Measurements from ENCODE around the gene ZNF423. TPM values are rescaled to one million over a fixed set of nuclear protein-coding genes. Genes with fewer than 3 reads are reported as not detected.

The ZNF423 gene
- total RNA-seq, 1 donor from 2014 or later: 10.6 TPM

DNA sequence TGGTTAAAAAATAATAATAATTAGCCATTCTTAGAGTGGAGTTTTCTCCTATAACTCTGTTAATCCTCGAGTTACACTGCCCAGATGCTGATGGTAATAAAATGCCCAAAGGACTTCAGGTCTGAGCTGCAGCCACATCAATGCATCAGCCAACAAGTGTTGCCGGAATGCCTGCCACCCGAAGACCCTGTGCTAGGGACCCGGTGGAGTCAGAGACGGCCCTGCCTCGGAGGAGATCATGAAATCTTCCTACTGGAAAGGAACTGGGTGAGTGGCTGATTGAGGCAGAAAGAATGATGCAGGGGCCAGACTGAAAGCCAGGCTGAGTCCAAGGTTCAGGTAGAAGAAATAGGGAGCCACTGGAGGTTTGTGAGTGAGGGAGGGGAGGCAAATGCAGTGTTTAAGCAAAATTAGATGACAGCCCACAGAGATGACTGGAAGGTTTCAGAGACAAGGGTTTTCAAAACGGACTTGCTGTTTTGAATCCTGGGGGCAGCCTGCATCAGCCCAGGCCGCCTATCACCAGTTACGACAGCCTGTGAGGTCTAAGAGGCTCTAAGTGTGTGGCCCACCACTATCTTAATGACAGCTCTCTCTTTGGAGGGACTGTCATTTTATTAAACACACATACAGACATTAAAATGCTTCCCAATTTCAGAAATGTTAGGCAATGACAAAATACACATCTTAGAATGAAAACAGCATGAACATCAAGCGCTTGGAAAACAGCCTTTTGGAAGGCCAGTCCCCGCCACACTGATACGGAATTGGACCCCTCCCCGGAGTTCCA lies 100.0 kb downstream of the ZNF423 start:
- DNase-seq (ENCODE audit: low read depth) (no peak), FAIRE-seq (no peak)
- Mint-ChIP-seq H3K4me3 (ENCODE audit: unreplicated experiment) (peak overlapping the region; percentile 34), H3K27me3 (ENCODE audit: low read depth, unreplicated experiment) (no peaks in the 10 kb centered on the region), H3K4me1 (ENCODE audit: low read depth, unreplicated experiment) (peaks cover 35% of the 10 kb centered on the region), H3K27ac (ENCODE audit: unreplicated experiment) (peak overlapping the region; percentile 88), H3K36me3 (ENCODE audit: low read depth, unreplicated experiment) (no peaks in the 10 kb centered on the region), H3K9me3 (ENCODE audit: unreplicated experiment) (peaks cover 2% of the 10 kb centered on the region)
- H3K9ac ChIP-seq (ENCODE audit: low read length): peak overlapping the region; percentile 77
- no peak overlapping the region for H2AFZ ChIP-seq (ENCODE audit: low read depth, low read length)
- no peaks in the 10 kb centered on the region for H3K79me2 ChIP-seq (ENCODE audit: insufficient read depth, low read length)
- H3K4me1 ChIP-seq (ENCODE audit: insufficient read depth, low read length): peaks cover 33% of the 10 kb centered on the region
- no peaks in the 10 kb centered on the region for H4K20me1 ChIP-seq (ENCODE audit: insufficient read depth, low read length)
- peak overlapping the region; percentile 92 for H3K4me2 ChIP-seq (ENCODE audit: low read length)
- no peak overlapping the region for H3K27ac ChIP-seq (ENCODE audit: low read depth, low read length)
- H3K9me3 ChIP-seq (ENCODE audit: insufficient read depth, low read depth, low read length): no peaks in the 10 kb centered on the region
- no peaks in the 10 kb centered on the region for H3K27me3 ChIP-seq (ENCODE audit: insufficient read depth, low read length)
- TF ChIP-seq, protein P1, sequence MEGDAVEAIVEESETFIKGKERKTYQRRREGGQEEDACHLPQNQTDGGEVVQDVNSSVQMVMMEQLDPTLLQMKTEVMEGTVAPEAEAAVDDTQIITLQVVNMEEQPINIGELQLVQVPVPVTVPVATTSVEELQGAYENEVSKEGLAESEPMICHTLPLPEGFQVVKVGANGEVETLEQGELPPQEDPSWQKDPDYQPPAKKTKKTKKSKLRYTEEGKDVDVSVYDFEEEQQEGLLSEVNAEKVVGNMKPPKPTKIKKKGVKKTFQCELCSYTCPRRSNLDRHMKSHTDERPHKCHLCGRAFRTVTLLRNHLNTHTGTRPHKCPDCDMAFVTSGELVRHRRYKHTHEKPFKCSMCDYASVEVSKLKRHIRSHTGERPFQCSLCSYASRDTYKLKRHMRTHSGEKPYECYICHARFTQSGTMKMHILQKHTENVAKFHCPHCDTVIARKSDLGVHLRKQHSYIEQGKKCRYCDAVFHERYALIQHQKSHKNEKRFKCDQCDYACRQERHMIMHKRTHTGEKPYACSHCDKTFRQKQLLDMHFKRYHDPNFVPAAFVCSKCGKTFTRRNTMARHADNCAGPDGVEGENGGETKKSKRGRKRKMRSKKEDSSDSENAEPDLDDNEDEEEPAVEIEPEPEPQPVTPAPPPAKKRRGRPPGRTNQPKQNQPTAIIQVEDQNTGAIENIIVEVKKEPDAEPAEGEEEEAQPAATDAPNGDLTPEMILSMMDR (IDR thresholded peaks at IDR 0.05; ENCODE audit: insufficient read depth, low read depth, low read length): no peak
- no peak for TF ChIP-seq EZH2 (IDR thresholded peaks at IDR 0.05; ENCODE audit: insufficient read depth, low read length)
- peak overlapping the region; percentile 59 for H3K4me3 ChIP-seq (ENCODE audit: insufficient read depth, low read depth, low read length)
- no peaks in the 10 kb centered on the region for H3K36me3 ChIP-seq (ENCODE audit: insufficient read depth, low read length)

DNA sequence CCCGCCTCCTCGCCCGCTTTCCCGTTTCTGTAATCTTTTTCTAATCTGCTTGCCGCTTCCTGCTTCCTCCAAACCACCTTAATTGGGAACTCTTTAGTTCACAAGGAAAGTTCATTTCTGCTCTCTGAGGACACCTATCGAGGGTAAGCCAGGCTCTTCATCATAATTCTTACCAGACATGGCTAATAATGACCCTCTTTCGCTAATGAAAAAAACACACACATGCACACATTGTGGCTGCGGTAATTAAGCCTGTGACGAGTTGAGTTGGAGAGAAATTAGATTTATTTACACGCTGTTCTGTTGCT lies 100.6 kb downstream of the ZNF423 start:
- Histone ChIP-seq H3K4me3 (ENCODE audit: insufficient read depth, low read depth, low read length) (peak overlapping the region; percentile 59), H3K27ac (ENCODE audit: low read depth, low read length) (peak overlapping the region; percentile 57), H3K4me2 (ENCODE audit: low read length) (peak overlapping the region; percentile 92), H2AFZ (ENCODE audit: low read depth, low read length) (peak overlapping the region; percentile 82), H3K36me3 (ENCODE audit: insufficient read depth, low read length) (no peaks in the 10 kb centered on the region), H3K4me1 (ENCODE audit: insufficient read depth, low read length) (peaks cover 37% of the 10 kb centered on the region), H3K9me3 (ENCODE audit: insufficient read depth, low read depth, low read length) (no peaks in the 10 kb centered on the region), H3K27me3 (ENCODE audit: insufficient read depth, low read length) (no peaks in the 10 kb centered on the region), H3K79me2 (ENCODE audit: insufficient read depth, low read length) (no peaks in the 10 kb centered on the region), H3K9ac (ENCODE audit: low read length) (peak overlapping the region; percentile 77), H4K20me1 (ENCODE audit: insufficient read depth, low read length) (no peaks in the 10 kb centered on the region)
- FAIRE-seq: peak; percentile 34
- TF ChIP-seq EZH2 (IDR thresholded peaks at IDR 0.05; ENCODE audit: insufficient read depth, low read length): no peak
- TF ChIP-seq, protein P1 (IDR thresholded peaks at IDR 0.05; ENCODE audit: insufficient read depth, low read depth, low read length): peak; percentile 52
- peak overlapping the region; percentile 88 for H3K27ac Mint-ChIP-seq (ENCODE audit: unreplicated experiment)
- H3K36me3 Mint-ChIP-seq (ENCODE audit: low read depth, unreplicated experiment): no peaks in the 10 kb centered on the region
- no peaks in the 10 kb centered on the region for H3K9me3 Mint-ChIP-seq (ENCODE audit: unreplicated experiment)
- H3K27me3 Mint-ChIP-seq (ENCODE audit: low read depth, unreplicated experiment): no peaks in the 10 kb centered on the region
- H3K4me3 Mint-ChIP-seq (ENCODE audit: unreplicated experiment): peak overlapping the region; percentile 78
- H3K4me1 Mint-ChIP-seq (ENCODE audit: low read depth, unreplicated experiment): peaks cover 39% of the 10 kb centered on the region
- peak; percentile 59 for DNase-seq (ENCODE audit: low read depth)

All from astrocyte (in vitro differentiated cells and primary cell).